BJ (cell line): Measurements from ENCODE around the gene ABITRAM. TPM values are rescaled to one million over a fixed set of nuclear protein-coding genes. Genes with fewer than 3 reads are reported as not detected.

ENCODE experiments used
- CTCF ChIA-PET: fragments of 350-600 bp; formaldehyde crosslinking; extraction: SDS; loops from one replicate; lab custom pipeline; 2021; ENCODE audit warnings: antibody characterized with exemption, inconsistent platforms; lab: Yijun Ruan, JAX
- POLR2A ChIA-PET: fragments of 300-600 bp; sonication (Branson Sonifier 250); formaldehyde crosslinking; extraction: SDS; loops from one replicate; lab custom pipeline; 2021; ENCODE audit warnings: antibody characterized with exemption; lab: Charles Lee
- DNase-seq: peaks from one replicate; pipeline ENCODE4 v3.0.0-alpha.2; 2011; ENCODE audit warnings: low read depth
- H3K27me3 ChIP-seq: 2 replicates; pipeline ENCODE4 v1.6.0; 2011; ENCODE audit warnings: low read length; ENCODE audit not compliant: control insufficient read depth, insufficient read depth
- H3K36me3 ChIP-seq: 2 replicates; pipeline ENCODE4 v1.5.1; 2011; ENCODE audit warnings: low read length; ENCODE audit not compliant: control insufficient read depth, insufficient read depth
- H3K4me3 ChIP-seq: 2 replicates; pipeline ENCODE4 v1.5.1; 2011; ENCODE audit warnings: low read depth, mild to moderate bottlenecking, control low read depth, low read length
- CTCF ChIP-seq: IDR thresholded peaks from 2 replicates; pipeline ENCODE4 v1.5.1; 2011; ENCODE audit warnings: low read depth, mild to moderate bottlenecking, control low read depth, inconsistent platforms, low read length, moderate library complexity; ENCODE audit not compliant: insufficient read depth
- polyA plus RNA-seq: library from polyadenylated mRNA; depleted of rRNA; stranded (reverse); fragments of >200 nt; gene quantifications from 2 replicates; pipeline ENCODE4 v1.2.3, GENCODE V29; 2011

Gene ABITRAM
- polyA plus RNA-seq, 1 experiment: 10.3 TPM

- TF ChIP-seq CTCF: no peak
- DNase-seq: no peak
- no peaks in the 10 kb centered on the region for H3K27me3 ChIP-seq
- ChIA-PET CTCF (interaction anchor here (1.1 kb wide), 1 partner anchor 16 kb away, joined by 3 read pairs; no protein-coding TSS in a partner anchor), POLR2A (interaction anchor here (0.6 kb wide), 1 partner anchor 21 kb away, joined by 10 read pairs; no protein-coding TSS in a partner anchor)
- H3K4me3 ChIP-seq: no peak overlapping the region
- peaks cover 16% of the 10 kb centered on the region for H3K36me3 ChIP-seq
These were observed 30.0 kb upstream of the ABITRAM start for GRCh38 chr9:108904161-108904560.

- Histone ChIP-seq H3K4me3 (no peak overlapping the region), H3K36me3 (peaks cover 17% of the 10 kb centered on the region), H3K27me3 (no peaks in the 10 kb centered on the region)
- ChIA-PET CTCF (no interaction called here), POLR2A (no interaction called here)
- no peak for DNase-seq
- TF ChIP-seq CTCF: no peak
These were observed 28.7 kb upstream of the ABITRAM start for GRCh38 chr9:108905494-108905893.

GRCh38 chr9:108910402-108910801 is 23.8 kb upstream of the ABITRAM start:
- no peak for DNase-seq
- peaks cover 15% of the 10 kb centered on the region for H3K36me3 ChIP-seq
- ChIA-PET CTCF (interaction anchor here (0.9 to 1.1 kb wide), 2 partner anchors 16 to 18 kb away, joined by 3 read pairs; no protein-coding TSS in a partner anchor), POLR2A (no interaction called here)
- TF ChIP-seq CTCF: no peak
- H3K4me3 ChIP-seq: no peak overlapping the region
- no peaks in the 10 kb centered on the region for H3K27me3 ChIP-seq

GRCh38 chr9:108910914-108911313 is 23.3 kb upstream of the ABITRAM start:
- peaks cover 14% of the 10 kb centered on the region for H3K36me3 ChIP-seq
- POLR2A ChIA-PET: no interaction called here
- H3K4me3 ChIP-seq: no peak overlapping the region
- TF ChIP-seq CTCF: no peak
- H3K27me3 ChIP-seq: no peaks in the 10 kb centered on the region
- DNase-seq: no peak
- CTCF ChIA-PET: no interaction called here

- no peak for TF ChIP-seq CTCF
- H3K4me3 ChIP-seq: no peak overlapping the region
- H3K27me3 ChIP-seq: no peaks in the 10 kb centered on the region
- ChIA-PET POLR2A (no interaction called here), CTCF (no interaction called here)
- peaks cover 10% of the 10 kb centered on the region for H3K36me3 ChIP-seq
- DNase-seq: no peak
These were observed 22.4 kb upstream of the ABITRAM start for GRCh38 chr9:108911820-108912219.
